ENCODE results near the gene CFAP97D2.

DNA sequence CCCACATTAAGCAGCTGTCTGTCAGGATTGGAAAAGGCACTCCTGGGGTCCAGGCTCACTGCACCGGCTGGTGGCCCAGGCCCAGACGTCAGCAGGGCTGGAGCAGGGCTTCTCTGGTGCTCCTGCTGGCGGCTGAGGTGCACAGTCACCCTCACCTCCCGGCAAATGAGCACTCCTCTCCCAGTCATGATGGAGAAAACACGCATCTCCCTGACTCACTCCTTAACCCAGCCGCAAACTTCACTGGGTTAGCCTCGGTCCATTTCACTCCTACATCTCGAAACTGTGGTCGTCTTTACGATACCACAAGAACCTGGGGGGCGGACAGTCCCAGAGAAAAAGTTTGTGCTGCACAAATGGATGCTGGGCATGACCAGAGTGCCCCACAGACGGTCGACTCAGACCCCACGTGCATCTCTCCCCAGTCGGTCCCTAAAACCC, 43.3 kb upstream of the CFAP97D2 start:
- TF ChIP-seq, protein P1, sequence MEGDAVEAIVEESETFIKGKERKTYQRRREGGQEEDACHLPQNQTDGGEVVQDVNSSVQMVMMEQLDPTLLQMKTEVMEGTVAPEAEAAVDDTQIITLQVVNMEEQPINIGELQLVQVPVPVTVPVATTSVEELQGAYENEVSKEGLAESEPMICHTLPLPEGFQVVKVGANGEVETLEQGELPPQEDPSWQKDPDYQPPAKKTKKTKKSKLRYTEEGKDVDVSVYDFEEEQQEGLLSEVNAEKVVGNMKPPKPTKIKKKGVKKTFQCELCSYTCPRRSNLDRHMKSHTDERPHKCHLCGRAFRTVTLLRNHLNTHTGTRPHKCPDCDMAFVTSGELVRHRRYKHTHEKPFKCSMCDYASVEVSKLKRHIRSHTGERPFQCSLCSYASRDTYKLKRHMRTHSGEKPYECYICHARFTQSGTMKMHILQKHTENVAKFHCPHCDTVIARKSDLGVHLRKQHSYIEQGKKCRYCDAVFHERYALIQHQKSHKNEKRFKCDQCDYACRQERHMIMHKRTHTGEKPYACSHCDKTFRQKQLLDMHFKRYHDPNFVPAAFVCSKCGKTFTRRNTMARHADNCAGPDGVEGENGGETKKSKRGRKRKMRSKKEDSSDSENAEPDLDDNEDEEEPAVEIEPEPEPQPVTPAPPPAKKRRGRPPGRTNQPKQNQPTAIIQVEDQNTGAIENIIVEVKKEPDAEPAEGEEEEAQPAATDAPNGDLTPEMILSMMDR (IDR thresholded peaks at IDR 0.05), result no peak
- no peak for TF ChIP-seq POLR2A (IDR thresholded peaks at IDR 0.05)

All from thyroid gland (tissue), 4 donors.